HEK293 (cell line): ENCODE results near the gene THSD7A.

Experiments
- CTCF ChIA-PET: fragments of 350-600 bp; formaldehyde crosslinking; extraction: SDS; loops from one replicate; lab custom pipeline; 2021; ENCODE audit warnings: antibody characterized with exemption; lab: Yijun Ruan, JAX
- POLR2A ChIA-PET: fragments of 300-600 bp; formaldehyde crosslinking; extraction: SDS; loops from one replicate; lab custom pipeline; 2020; ENCODE audit warnings: antibody characterized with exemption, inconsistent platforms; lab: Yijun Ruan, JAX
- H3K27ac ChIP-seq: fragments of 200-500 bp; sonication (Bioruptor generic); 2 replicates; pipeline ENCODE4 v1.5.1; 2014; ENCODE audit warnings: low read depth, low read length, control low read depth, inconsistent platforms; ENCODE audit errors: extremely low read depth
- H3K36me3 ChIP-seq, 2 experiments: fragments of 200-500 bp in 1 of 2; sonication (Bioruptor generic) in 1 of 2; 1 replicate in 1 of 2; 2 replicates in 1 of 2; pipeline ENCODE4 v1.5.1; 2014 to 2017; ENCODE audit warnings: inconsistent platforms in 2 of 2, low read length in 2 of 2; ENCODE audit not compliant: control insufficient read depth in 2 of 2, insufficient read depth in 1 of 2
- H3K4me1 ChIP-seq: fragments of 200-500 bp; sonication (Bioruptor generic); 2 replicates; pipeline ENCODE4 v1.5.1; 2014; ENCODE audit warnings: mild to moderate bottlenecking, low read length, inconsistent platforms; ENCODE audit not compliant: control insufficient read depth, insufficient read depth
- H3K4me3 ChIP-seq: 2 replicates; pipeline ENCODE4 v1.5.1; 2011; ENCODE audit warnings: low read depth, mild to moderate bottlenecking, control low read depth, low read length, moderate library complexity
- H3K9me3 ChIP-seq: fragments of 200-500 bp; sonication (Bioruptor generic); 2 replicates; pipeline ENCODE4 v1.5.1; 2014; ENCODE audit warnings: low read depth, low read length, inconsistent platforms; ENCODE audit not compliant: control insufficient read depth, insufficient read depth
- BCL11A ChIP-seq: fragments of 450-650 bp; formaldehyde crosslinking; IDR thresholded peaks from 2 replicates; pipeline ENCODE4 v1.5.1; 2016; ENCODE audit warnings: low read depth, missing biosample characterization, missing genetic modification characterization
- BCL6B ChIP-seq: fragments of 450-650 bp; formaldehyde crosslinking; IDR thresholded peaks from 2 replicates; pipeline ENCODE4 v1.5.1; 2017; ENCODE audit warnings: missing biosample characterization, missing genetic modification characterization
- HOXA7 ChIP-seq: sonication (generic); formaldehyde crosslinking; IDR thresholded peaks from 2 replicates; pipeline ENCODE4 v1.8.1; 2022; ENCODE audit warnings: missing genetic modification reagents, borderline replicate concordance
- KLF10 ChIP-seq: fragments of 450-650 bp; IDR thresholded peaks from 2 replicates; pipeline ENCODE4 v1.5.1; 2018; ENCODE audit warnings: missing biosample characterization, mild to moderate bottlenecking, missing genetic modification characterization
- KLF7 ChIP-seq: fragments of 450-650 bp; formaldehyde crosslinking; IDR thresholded peaks from 2 replicates; pipeline ENCODE4 v1.5.1; 2016; ENCODE audit warnings: missing biosample characterization, missing genetic modification characterization, borderline replicate concordance
- PRDM1 ChIP-seq: fragments of 450-650 bp; formaldehyde crosslinking; IDR thresholded peaks from 2 replicates; pipeline ENCODE4; 2016; ENCODE audit warnings: missing biosample characterization, missing genetic modification characterization
- PRDM4 ChIP-seq: fragments of 450-650 bp; formaldehyde crosslinking; IDR thresholded peaks from 2 replicates; pipeline ENCODE4 v1.5.1; 2017; ENCODE audit warnings: missing biosample characterization, missing genetic modification characterization
- SP3 ChIP-seq: fragments of 450-650 bp; formaldehyde crosslinking; IDR thresholded peaks from 2 replicates; pipeline ENCODE4 v1.5.1; 2016; ENCODE audit warnings: missing biosample characterization, missing genetic modification characterization
- TRIM28 ChIP-seq: IDR thresholded peaks from 2 replicates; pipeline ENCODE4 v1.6.1; 2011; ENCODE audit warnings: low read length, control low read depth, borderline replicate concordance
- ZBTB1 ChIP-seq: fragments of 450-650 bp; formaldehyde crosslinking; IDR thresholded peaks from 2 replicates; pipeline ENCODE4 v1.5.1; 2016; ENCODE audit warnings: missing biosample characterization, missing genetic modification characterization
- ZNF140 ChIP-seq: fragments of 450-650 bp; formaldehyde crosslinking; IDR thresholded peaks from 2 replicates; pipeline ENCODE4 v1.5.1; 2016; ENCODE audit warnings: missing biosample characterization, missing genetic modification characterization
- ZNF248 ChIP-seq: fragments of 450-650 bp; formaldehyde crosslinking; IDR thresholded peaks from 2 replicates; pipeline ENCODE4 v1.5.1; 2017; ENCODE audit warnings: missing biosample characterization, missing genetic modification characterization
- ZNF266 ChIP-seq: fragments of 450-650 bp; formaldehyde crosslinking; IDR thresholded peaks from 2 replicates; pipeline ENCODE4 v1.5.1; 2016; ENCODE audit warnings: missing biosample characterization, missing genetic modification characterization, low read depth
- ZNF292 ChIP-seq: fragments of 450-650 bp; formaldehyde crosslinking; IDR thresholded peaks from 2 replicates; pipeline ENCODE4 v1.5.1; 2016; ENCODE audit warnings: low read depth, missing biosample characterization, missing genetic modification characterization, borderline replicate concordance
- ZNF391 ChIP-seq: fragments of 450-650 bp; formaldehyde crosslinking; IDR thresholded peaks from 2 replicates; pipeline ENCODE4 v1.5.1; 2016; ENCODE audit warnings: low read depth, missing biosample characterization, missing genetic modification characterization, borderline replicate concordance
- ZNF48 ChIP-seq: fragments of 450-650 bp; formaldehyde crosslinking; IDR thresholded peaks from 2 replicates; pipeline ENCODE4 v1.5.1; 2016; ENCODE audit warnings: missing biosample characterization, missing genetic modification characterization
- ZNF514 ChIP-seq: fragments of 450-650 bp; formaldehyde crosslinking; IDR thresholded peaks from 2 replicates; pipeline ENCODE4 v1.5.1; 2016; ENCODE audit warnings: missing biosample characterization, missing genetic modification characterization
- ZNF521 ChIP-seq: fragments of 450-650 bp; formaldehyde crosslinking; IDR thresholded peaks from 2 replicates; pipeline ENCODE4 v1.5.1; 2017; ENCODE audit warnings: missing biosample characterization, mild to moderate bottlenecking, missing genetic modification characterization
- ZNF548 ChIP-seq: fragments of 450-650 bp; formaldehyde crosslinking; IDR thresholded peaks from 2 replicates; pipeline ENCODE4 v1.5.1; 2016; ENCODE audit warnings: missing biosample characterization, missing genetic modification characterization
- ZNF623 ChIP-seq: fragments of 450-650 bp; formaldehyde crosslinking; IDR thresholded peaks from 2 replicates; pipeline ENCODE4 v1.5.1; 2016; ENCODE audit warnings: missing biosample characterization, missing genetic modification characterization
- ZNF837 ChIP-seq: fragments of 450-650 bp; formaldehyde crosslinking; IDR thresholded peaks from 2 replicates; pipeline ENCODE4 v1.5.1; 2016; ENCODE audit warnings: missing biosample characterization, missing genetic modification characterization
- TF ChIP-seq, protein P1 (sequence below): sonication (generic); formaldehyde crosslinking; IDR thresholded peaks from 2 replicates; pipeline ENCODE4 v1.8.1; 2022; ENCODE audit warnings: mild to moderate bottlenecking, moderate library complexity, missing genetic modification reagents
- TF ChIP-seq, protein P2 (sequence below): fragments of 450-650 bp; formaldehyde crosslinking; IDR thresholded peaks from 2 replicates; pipeline ENCODE4 v1.5.1; 2016; ENCODE audit warnings: missing biosample characterization, missing genetic modification characterization, low read depth
- TF ChIP-seq, protein P3 (sequence below): fragments of 450-650 bp; formaldehyde crosslinking; IDR thresholded peaks from 2 replicates; pipeline ENCODE4 v1.5.1; 2016; ENCODE audit warnings: missing biosample characterization, missing genetic modification characterization
- TF ChIP-seq, protein P4 (sequence below): fragments of 450-650 bp; formaldehyde crosslinking; optimal IDR thresholded peaks from 2 replicates; pipeline ENCODE3; 2016; ENCODE audit warnings: missing biosample characterization, mild to moderate bottlenecking, missing genetic modification characterization

The THSD7A gene

GRCh38 chr7:11456574-11456973 lies 375.4 kb downstream of the THSD7A start:
- TF ChIP-seq ZNF837 (tag by site-specific recombination) = no peak
- no peak for TF ChIP-seq SP3 (tag by site-specific recombination)
- TF ChIP-seq, protein P1, sequence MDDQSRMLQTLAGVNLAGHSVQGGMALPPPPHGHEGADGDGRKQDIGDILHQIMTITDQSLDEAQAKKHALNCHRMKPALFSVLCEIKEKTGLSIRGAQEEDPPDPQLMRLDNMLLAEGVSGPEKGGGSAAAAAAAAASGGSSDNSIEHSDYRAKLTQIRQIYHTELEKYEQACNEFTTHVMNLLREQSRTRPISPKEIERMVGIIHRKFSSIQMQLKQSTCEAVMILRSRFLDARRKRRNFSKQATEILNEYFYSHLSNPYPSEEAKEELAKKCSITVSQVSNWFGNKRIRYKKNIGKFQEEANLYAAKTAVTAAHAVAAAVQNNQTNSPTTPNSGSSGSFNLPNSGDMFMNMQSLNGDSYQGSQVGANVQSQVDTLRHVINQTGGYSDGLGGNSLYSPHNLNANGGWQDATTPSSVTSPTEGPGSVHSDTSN (CRISPR knock-in tag) = no peak
- TF ChIP-seq ZNF266 (tag by site-specific recombination) = no peak
- TF ChIP-seq KLF10 (tag by site-specific recombination) = no peak
- no peak for TF ChIP-seq HOXA7 (CRISPR knock-in tag)
- TF ChIP-seq ZNF391 = no peak
- TF ChIP-seq ZNF521 (tag by site-specific recombination) = no peak
- TF ChIP-seq ZNF48 (tag by site-specific recombination) = no peak
- no peak for TF ChIP-seq ZNF248 (tag by site-specific recombination)
- no peak for TF ChIP-seq ZNF514
- TF ChIP-seq PRDM1 (tag by site-specific recombination) = no peak
- no peak overlapping the region for H3K4me3 ChIP-seq
- no peak overlapping the region for H3K27ac ChIP-seq
- no peaks in the 10 kb centered on the region for H3K9me3 ChIP-seq
- peaks cover 13% of the 10 kb centered on the region; the same call in 1 of the 2 replicates for H3K4me1 ChIP-seq
- CTCF ChIA-PET = no interaction called here
- H3K36me3 ChIP-seq = no peaks in the 10 kb centered on the region
- POLR2A ChIA-PET = no interaction called here

GRCh38 chr7:11452476-11452875 lies 379.5 kb downstream of the THSD7A start:
- POLR2A ChIA-PET = no interaction called here
- TF ChIP-seq ZNF623 (tag by site-specific recombination) (no peak), ZNF548 (no peak), BCL11A (tag by site-specific recombination) (no peak), PRDM4 (tag by site-specific recombination) (no peak), ZNF140 (tag by site-specific recombination) (no peak), BCL6B (tag by site-specific recombination) (no peak), ZNF48 (tag by site-specific recombination) (no peak), KLF7 (no peak), ZNF292 (tag by site-specific recombination) (no peak), TRIM28 (no peak), ZBTB1 (tag by site-specific recombination) (no peak)
- TF ChIP-seq, protein P2, sequence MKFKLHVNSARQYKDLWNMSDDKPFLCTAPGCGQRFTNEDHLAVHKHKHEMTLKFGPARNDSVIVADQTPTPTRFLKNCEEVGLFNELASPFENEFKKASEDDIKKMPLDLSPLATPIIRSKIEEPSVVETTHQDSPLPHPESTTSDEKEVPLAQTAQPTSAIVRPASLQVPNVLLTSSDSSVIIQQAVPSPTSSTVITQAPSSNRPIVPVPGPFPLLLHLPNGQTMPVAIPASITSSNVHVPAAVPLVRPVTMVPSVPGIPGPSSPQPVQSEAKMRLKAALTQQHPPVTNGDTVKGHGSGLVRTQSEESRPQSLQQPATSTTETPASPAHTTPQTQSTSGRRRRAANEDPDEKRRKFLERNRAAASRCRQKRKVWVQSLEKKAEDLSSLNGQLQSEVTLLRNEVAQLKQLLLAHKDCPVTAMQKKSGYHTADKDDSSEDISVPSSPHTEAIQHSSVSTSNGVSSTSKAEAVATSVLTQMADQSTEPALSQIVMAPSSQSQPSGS = no peak
- TF ChIP-seq, protein P3, sequence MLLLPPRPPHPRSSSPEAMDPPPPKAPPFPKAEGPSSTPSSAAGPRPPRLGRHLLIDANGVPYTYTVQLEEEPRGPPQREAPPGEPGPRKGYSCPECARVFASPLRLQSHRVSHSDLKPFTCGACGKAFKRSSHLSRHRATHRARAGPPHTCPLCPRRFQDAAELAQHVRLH = no peak
- TF ChIP-seq, protein P4, sequence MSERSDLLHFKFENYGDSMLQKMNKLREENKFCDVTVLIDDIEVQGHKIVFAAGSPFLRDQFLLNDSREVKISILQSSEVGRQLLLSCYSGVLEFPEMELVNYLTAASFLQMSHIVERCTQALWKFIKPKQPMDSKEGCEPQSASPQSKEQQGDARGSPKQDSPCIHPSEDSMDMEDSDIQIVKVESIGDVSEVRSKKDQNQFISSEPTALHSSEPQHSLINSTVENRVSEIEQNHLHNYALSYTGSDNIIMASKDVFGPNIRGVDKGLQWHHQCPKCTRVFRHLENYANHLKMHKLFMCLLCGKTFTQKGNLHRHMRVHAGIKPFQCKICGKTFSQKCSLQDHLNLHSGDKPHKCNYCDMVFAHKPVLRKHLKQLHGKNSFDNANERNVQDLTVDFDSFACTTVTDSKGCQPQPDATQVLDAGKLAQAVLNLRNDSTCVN (tag by site-specific recombination) = no peak
- TF ChIP-seq, all 188 proteins: peak for 0
- H3K4me3 ChIP-seq = no peak overlapping the region
- CTCF ChIA-PET = no interaction called here
- H3K9me3 ChIP-seq = no peaks in the 10 kb centered on the region
- H3K36me3 ChIP-seq = no peaks in the 10 kb centered on the region
- no peak overlapping the region for H3K27ac ChIP-seq
- peaks cover 4% of the 10 kb centered on the region; the same call in 1 of the 2 replicates for H3K4me1 ChIP-seq
